ENCODE results near the gene RAD51B.

Gene RAD51B

DNA sequence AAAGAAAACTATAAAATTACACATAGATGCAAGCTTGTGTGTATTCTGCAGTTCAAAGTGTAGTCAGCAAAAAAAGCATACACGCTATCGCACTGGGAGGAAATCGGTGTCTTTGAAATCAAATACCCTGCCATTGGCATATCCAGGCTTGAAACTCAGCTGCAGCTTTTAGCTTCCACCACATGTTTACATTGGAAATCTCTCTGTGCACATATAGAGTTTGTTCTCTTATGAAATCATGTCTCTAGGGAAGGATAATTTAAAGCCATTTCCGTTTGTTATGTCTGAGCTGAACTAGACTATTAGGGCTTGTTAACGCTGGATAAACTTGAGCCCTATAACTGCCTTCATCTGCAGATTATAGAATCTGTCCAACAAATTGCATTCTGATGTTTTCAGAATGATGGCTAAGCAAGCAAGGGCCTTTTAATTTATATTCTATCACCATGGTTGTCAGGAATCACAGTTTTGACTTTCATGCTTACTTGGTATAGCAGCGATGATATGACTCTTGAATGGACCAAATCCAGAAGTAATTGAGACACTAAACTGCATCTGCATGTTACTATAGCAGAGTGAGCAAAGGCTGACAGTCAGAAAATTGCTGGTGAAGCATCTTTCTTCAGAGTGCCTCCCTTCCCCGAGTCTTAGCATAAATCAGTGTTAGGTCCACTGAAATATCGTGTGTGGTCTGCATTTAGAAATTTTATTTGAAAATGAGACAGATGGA, 530.5 kb downstream of the RAD51B start:
- no peak for DNase-seq

DNA sequence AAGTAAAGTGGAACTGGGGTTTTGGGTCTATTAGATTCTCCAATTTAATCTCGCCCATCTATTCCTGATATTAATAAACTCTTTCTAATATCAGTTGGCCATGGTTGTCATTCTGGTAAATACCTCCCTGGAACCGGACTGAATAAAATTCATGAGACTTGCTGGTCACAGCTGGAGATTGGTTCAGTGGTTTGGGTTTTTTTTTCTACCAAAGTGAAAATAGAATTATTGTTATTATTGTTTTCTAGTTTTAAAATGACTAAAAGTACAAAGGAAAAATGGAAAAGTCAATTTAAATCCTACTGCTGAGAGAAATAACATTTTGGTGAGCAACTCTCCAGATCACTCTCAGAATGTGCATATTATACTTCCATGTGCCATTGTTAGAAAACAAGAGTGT, 535.8 kb downstream of the RAD51B start:
- DNase-seq: no peak

DNA sequence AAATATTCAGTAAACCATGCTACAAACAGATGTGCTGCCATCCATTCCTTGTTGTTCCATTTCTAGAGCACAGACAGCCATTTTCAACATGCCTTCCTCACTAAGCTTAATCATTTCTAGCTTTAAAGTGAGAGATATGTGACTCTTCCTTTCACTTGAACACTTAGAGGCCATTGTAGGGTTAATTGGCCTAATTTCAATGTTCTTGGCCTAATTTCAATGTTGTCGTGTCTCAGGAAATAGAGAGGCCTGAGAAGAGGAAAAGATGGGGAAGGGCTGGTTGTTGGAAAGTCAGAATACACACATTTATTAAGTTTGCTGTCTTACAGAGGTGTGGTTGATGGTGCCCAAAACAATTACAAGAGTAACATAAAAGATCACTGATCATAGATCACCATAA, 538.2 kb downstream of the RAD51B start:
- no peak for DNase-seq

DNA sequence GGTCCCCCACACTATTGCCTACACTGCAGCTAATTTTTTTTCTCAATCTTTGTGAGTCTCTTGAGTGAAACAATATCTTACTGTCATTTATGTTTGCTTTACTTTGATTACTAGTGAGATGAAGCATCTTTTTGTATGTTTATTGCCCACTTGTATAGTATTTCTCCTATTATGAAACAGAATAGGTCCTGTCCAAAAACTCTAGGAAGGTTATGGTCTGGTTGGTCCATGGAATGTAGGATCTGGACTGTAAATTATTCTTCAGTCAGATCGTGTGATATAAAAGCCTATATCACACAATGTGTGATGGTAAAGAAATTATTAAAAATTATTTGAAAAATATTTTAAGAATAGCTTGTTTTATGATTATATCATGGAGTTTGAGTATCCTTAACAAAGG, 538.9 kb downstream of the RAD51B start:
- no peak for DNase-seq

DNA sequence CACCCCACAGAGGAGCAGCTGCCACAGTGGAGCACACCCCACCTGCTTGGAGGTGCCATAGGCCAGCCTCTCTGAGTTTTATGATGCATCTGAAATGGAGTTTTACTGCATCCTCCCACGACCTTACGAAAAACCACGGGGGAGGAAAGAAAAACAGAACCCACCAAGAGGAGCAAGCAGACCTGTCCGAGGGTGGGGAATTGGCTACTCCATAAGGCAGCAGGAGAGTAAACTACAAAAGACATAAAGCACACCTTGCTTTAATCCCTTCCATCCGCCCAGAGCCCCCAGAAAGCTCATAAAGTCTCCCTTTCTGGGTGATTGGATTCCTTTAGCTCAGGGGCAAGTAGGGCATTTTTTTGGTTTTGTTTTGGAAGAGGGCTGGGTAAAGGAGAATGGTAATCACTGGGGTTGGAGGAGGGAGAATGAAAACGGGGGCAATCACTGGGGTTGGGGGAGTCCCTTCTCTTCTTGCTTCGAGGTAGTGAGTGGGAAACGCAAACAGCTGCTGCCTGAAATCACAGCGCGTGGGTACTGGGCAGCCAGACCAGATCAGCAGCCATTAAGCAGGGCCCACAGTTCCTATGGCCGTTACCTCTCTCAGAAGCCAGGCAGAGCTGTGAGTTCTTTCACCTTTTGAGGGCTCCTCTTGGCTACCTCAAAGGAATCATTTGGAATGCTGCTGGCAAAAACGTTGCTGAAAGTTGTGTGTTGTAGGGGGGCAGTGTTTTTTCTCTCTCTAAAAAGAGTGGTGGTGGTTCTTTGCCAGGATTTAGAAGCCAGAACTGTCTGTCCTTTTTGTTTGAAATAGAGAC, 539.6 kb downstream of the RAD51B start:
- no peak for DNase-seq

DNA sequence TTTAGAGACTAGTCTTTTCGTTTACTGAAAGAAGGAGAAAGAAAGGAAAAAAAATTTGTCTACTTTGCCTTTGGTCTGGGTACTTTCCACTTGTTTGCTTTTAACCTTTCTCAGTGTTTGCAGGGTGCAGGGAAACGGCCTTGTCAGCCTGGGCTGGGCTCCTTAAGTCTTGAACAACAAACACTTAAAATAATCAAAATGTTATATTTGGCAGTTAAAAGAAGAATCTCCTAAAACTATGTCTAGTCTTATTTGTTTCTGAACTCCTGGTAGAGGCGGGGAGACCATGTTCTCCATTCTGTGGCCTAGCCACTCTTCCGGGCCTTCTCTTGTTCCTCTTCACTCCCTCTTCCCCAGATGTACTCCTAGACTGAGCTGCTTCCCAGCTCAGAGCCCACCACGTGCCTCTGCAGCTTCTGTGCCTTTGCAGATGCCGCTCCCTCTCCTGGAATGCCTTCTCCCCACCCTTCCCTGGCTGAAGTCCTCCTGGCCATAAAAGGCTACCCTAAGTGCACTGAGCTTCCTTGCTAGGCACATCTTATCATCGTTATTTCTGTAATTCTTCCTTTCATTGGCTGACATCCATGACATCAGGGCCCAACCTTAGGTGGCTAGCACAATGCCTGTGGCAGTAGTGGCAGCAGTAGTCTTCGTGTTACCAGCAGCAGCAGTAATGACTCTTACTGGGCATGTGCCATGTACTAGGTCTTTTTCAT, 540.4 kb downstream of the RAD51B start:
- no peak for DNase-seq

DNA sequence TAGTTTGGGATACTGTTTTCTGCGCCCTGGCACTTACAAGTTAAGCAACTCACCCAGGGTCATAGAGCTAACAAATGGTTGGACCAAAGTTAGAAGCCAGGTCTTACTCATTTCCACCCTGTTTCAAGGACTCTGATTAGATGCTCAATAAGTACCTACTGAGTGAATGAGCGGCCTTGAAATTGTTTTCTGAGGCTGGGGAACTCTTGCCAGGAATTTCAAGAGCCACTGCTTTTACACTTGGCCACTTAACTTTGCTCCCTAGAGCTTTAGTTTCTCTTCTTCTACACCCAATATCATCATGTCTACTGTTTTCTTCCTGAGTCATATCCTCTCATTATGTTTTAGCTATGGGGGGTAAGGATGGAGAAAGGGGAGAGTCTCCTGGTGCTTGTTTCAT, 541.7 kb downstream of the RAD51B start:
- DNase-seq: no peak

DNA sequence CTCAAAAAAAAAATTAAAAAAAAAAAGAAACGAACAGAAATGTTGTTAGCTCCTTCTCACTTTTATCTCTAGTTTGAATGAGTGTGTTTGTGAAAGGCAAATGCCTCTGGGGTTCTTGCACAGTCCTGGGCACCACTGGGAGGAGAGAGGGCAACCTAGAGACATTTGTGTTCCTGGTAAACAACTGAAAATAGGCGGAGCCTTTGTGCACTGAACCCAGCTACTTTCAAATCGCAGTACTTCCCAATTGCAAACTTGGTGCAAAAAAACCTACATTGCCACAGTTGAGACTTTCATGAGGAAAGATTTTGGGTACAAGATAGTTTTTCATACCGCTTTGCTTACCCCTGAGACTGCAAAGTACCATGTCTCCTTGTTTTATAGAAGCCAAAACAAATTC, 543.3 kb downstream of the RAD51B start:
- DNase-seq: no peak

DNA sequence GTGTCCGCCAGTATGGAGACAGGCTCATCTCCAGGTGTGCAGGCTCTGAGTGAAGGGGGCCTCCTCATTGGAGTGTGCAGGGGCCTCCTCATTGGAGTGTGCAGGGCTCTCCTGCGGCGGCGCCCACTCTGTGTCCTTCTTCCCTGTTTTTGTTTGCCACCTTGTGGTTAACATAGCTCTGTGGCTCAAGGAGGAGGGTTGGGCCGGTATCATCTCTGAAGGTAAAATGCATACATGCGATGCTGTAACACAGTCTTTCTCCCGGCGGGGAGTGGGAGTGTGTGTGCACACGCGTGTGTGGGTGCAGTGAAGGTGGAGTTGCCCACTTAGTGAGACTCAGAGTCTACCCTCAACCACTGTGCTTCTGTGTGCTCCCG, 543.9 kb downstream of the RAD51B start:
- DNase-seq: no peak

DNA sequence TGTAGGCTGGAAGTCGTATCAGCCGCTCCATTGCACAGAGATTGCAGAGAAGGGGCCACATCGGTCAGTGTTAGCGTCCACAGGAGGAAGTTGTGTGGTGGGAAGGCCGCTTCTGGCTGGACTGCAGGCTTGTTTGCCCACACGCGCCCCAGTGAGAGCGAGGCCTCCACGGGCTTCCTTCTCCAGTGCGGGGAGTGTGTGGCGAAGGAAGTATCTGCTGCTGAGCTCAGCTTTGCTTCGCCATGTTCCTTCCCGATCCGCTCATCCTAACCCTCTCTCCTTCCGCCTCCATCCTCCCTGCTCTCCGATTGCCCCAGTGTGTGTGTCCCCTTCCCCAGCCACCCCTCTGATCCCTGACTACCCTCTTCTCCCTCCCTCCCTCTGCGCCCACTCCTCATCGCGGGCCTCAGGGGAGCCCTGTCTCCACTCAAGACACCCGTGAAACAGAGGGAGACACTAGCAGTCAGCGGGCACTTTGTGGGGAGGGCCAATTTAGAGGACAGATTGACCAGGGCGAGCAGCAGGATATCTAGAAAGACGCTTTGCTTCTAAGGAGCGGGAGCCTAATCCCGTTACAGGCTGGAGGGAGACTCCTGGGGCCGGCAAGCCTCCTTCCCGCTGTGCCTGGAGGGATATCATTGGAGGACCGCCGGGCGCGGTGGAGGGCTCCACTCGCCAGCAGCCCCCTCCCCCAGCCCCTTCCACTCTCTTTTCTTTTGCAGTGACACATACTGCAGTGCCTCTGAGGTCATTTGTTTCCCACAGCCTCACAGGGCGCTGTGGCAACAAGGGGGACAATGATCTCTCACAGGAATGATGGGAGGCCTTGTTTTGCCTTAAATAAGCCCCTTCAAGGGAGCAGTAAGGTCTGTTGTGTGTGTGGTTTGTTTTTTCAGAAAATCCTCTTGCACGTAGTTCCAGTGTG, 544.5 kb downstream of the RAD51B start:
- DNase-seq: no peak

DNA sequence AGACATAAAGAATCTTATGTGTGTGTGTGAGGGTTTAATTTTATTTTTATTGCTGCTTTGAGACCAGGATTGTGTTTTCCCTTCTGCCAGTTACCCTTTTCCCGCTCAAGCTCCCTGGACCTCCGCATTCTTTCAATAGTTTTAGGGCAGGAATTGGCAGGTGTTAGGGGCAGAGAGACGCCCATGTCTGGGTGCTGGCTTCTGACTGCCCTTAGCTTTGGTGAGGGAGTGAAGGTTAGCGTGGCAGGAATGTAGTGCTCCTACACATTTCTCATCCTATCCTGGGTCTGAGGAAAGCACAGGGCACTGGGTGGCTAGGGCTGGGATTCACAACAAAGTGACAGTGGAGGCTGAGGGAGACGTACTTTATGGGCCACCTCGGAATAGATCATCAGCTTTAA, 545.2 kb downstream of the RAD51B start:
- DNase-seq: no peak

DNA sequence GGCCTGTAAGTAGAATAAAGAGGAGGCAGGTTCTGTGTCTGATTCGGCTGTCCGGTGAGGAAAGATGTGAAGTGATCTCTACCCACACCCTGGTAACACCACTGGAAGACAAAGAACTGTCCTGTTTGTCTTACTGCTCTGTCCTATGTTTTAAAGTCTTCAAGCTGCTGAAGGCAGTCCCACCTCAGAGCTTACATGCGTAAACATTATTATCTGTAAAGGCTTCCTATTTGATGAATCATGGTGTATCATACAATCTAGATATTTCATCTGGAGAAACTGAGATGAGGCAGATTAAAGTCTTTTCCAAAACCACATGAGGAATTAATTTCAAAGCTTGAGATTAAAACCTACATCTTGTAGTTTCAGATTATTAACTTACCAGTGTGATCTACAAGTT, 545.6 kb downstream of the RAD51B start:
- DNase-seq: no peak

DNA sequence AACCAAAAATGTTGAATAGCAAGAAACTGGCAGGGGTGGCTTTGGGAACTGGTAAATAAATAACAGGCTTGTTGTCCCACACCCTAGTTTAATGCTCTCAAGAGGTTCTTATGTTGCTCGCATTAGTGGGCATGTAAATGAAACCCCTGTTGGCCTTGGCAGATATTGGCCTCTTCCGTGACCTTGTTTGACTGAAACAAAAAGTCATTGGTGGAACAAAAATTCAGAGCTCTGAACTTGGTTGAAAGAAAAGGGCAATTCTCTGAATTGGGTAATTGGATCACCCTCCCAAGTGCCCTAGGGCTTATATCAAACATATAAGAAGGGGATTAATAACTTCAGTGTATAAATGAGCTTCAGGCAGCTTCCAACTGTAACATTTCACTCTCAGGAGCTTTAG, 547.1 kb downstream of the RAD51B start:
- DNase-seq: no peak

DNA sequence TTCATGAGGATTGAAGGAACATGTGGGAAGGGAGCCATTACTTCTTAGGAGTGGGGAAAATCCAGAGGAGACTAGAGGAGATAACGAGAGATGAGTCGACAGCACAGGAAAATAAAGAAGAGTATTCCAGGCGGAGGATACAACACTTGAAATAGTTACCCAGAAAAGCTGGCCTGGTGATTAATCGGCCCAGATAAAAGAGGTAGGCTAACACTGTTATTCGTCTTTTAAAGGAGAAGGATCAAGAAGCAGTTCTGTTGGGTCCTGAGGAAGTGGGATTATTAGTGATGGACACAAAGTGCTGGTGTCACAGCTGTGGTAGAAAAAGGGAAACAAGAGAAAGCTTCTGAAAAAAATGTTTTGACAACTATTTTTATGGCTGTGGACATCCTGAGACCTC, 548.0 kb downstream of the RAD51B start:
- DNase-seq: no peak

DNA sequence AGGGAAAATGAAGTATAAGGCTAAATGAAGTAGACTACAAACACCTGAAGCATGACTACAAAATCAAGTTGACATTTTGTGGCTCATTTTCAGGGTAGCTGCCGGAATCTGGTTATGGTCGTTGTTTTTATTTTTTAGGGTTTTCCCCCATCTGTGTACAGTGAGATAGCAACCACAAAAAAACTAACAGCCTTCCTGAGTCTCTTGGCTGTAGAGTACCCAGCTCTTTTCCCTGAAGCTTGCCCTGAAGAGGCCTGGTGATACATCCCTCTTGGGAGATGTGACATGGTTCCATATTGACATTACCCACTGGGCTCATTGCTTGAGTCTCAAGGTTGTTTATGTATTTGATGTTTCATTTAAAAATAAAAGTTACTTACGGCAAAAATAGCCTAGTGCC, 549.3 kb downstream of the RAD51B start:
- DNase-seq: no peak

DNA sequence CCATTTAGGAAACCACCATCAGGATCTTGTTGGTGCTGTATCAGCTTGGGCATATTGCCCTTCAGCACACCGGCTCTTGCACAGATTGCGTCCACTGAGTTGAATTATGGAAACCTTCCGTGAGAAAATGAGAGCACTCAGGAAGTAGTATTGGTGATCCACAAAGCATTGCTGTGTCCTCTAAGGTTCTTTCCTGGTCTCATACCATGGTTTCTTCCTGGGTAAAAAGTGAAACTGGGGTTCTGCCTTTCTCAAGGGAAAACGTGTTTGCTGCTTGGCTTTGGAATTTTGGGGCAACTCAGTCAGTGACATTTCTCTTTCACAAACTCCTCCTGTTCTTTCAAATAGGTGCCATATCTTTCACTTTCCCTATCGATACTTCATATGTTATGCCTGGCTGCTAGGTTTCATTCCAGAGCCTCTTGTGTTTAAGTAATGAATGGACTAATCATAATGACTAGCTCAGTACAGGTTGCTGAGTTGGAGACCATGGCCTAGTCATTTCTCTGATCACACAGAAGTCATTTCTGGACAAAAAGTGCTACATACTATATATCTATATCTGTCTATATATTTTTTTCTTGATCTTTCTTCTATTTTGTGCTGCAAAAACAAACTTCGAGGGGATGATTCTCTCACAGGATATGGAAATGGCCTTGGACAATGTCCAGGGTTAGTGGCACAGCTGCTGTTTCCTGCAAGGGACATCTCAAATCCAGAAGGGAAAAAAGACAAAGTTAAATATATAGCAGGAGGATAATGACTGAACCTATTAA, 549.9 kb downstream of the RAD51B start:
- DNase-seq: no peak

DNA sequence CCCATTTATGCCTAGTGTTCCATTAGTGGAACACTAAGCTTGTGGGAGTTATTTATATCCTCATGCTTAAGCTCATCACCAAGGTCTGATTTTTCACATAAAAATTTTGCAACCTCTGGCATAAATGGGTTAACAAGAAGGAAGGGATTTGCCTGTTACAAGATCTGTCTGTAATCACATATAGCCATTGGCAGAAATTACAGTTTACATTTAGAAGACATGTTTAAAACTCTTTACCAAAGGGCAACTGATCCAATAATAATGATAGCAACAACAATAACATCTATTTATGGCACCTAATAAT, 550.4 kb downstream of the RAD51B start:
- no peak for DNase-seq

DNA sequence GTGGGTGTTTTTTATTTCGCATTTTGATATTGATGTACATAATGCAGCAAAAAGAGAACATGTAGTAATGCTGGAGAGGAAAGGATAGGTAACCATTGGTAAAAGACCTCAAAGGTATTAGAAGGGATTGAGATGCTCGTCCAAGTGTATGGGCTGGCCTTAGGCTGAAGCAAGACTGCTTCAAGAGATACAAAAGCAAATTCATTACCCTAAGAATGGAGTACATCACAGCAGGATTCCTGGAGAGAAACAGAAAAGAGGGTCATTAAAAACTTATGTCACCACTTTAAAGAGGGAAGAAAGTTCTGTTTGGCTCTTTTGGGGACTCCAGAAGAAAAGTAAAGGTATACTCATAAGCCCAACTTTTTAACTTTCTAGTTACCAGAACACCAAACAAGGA, 552.8 kb downstream of the RAD51B start:
- no peak for DNase-seq

DNA sequence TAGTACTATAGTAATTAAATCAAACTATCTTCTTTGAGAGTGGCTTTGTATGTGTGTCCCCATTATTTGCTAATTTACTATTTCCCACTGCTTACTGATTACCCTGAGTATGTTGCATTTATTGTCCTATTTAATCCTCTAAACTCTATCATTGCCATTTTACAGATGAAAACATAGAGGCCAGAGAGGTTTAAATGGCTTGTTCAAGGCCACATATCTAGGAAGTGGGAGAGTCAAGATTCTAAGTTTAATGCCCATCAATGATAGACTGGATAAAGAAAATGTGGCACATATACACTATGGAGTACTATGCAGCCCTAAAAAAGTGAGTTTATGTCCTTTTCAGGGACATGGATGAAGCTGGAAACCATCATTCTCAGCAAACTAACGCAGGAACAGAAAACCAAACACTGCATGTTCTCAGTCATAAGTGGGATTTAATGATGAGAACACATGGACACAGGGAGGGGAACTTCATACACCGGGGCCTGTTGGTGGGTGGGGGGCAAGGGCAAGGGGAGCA, 553.6 kb downstream of the RAD51B start:
- no peak for DNase-seq

DNA sequence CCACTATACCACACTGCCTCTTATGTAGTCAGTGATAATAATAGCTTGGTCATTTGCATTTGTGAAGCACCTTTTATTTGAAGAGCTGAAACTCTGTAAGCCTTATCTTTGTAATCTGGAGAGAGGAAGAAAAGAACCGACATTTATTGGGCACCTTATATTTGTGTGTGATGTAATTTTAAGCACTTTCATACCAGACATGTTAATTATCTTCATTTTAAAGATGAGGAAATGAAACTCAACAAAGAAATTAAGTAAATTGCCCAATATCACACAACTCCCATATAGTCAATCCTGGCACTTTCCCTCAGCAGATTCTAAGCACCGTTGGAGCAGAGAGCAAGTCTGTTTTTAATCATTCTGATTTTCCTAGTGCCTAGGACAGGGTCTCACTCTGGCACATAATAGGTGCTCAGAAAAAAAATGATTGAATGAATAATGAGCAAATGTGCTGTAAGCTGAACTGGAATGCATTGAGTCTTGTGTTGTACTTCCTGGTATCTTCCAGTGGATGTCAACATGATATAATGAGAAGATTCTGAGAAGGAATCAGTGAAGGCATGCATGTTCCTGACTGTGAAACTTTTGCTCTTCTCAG, 554.4 kb downstream of the RAD51B start:
- no peak for DNase-seq

DNA sequence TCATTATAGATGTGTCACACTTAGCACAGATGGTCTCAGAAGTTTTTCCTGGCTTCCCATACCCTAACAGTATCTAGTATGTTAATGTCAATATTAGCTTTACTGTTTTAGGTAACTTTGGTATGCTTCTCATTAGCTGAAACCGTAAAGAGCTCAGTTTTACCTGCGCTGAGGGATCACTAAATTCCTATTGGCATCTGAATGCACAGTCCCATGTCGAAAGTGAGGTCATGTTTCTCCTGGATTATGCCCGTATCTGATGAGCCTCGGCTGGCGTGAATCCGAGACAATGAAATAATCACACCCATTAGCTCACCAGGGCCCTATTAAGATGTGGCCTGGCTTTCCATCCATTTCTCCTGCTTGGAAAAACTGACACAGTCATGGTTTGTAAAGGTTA, 555.1 kb downstream of the RAD51B start:
- no peak for DNase-seq

DNA sequence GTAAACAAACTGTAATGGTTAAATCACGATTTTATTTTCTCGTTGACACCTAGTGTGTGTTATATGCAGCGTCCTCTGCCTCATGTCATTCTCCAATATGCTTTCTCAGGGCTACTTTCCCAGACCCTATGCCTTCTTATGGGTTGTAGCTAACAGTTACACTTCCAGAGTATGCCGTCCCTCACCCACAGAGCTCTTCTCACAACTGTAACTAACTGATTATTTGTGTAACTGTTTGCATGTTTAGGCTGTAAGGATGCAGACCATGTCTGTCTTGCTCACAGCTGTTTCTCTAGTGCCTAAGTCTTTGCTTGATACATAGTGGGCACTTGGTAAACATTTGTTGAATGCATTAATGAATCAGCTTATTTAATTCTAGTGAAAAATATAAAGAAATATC, 555.8 kb downstream of the RAD51B start:
- DNase-seq: no peak

Measured in activated CD4-positive, alpha-beta T cell treated with anti-CD3 and anti-CD28 coated beads for 1 hour (primary cell).